ENCODE measurements around the gene NPPC.

The NPPC gene

GRCh38 chr2:231908584-231908983 is 17.6 kb downstream of the NPPC start:
- H3K27me3 ChIP-seq (replicated peaks) = peaks cover 2% of the 10 kb centered on the region
- TF ChIP-seq, protein P1, sequence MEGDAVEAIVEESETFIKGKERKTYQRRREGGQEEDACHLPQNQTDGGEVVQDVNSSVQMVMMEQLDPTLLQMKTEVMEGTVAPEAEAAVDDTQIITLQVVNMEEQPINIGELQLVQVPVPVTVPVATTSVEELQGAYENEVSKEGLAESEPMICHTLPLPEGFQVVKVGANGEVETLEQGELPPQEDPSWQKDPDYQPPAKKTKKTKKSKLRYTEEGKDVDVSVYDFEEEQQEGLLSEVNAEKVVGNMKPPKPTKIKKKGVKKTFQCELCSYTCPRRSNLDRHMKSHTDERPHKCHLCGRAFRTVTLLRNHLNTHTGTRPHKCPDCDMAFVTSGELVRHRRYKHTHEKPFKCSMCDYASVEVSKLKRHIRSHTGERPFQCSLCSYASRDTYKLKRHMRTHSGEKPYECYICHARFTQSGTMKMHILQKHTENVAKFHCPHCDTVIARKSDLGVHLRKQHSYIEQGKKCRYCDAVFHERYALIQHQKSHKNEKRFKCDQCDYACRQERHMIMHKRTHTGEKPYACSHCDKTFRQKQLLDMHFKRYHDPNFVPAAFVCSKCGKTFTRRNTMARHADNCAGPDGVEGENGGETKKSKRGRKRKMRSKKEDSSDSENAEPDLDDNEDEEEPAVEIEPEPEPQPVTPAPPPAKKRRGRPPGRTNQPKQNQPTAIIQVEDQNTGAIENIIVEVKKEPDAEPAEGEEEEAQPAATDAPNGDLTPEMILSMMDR (IDR thresholded peaks at IDR 0.05; ENCODE audit: low read depth, low read length, missing control alignments) = no peak
- H3K27ac ChIP-seq = no peak overlapping the region
- H3K4me3 ChIP-seq (ENCODE audit: low read depth, low read length) = no peak overlapping the region
- H3K36me3 ChIP-seq (replicated peaks) = no peaks in the 10 kb centered on the region
- in situ Hi-C loops (cut with HindIII; ENCODE audit: low pct_ligation_motif_present, low sequenced_read_pairs) = no loop called here
- no peak for DNase-seq

- no peak overlapping the region for H3K4me3 ChIP-seq (ENCODE audit: low read depth, low read length)
- peaks cover 2% of the 10 kb centered on the region for H3K27me3 ChIP-seq (replicated peaks)
- TF ChIP-seq, protein P1 (IDR thresholded peaks at IDR 0.05; ENCODE audit: low read depth, low read length, missing control alignments) = no peak
- in situ Hi-C loops (cut with HindIII; ENCODE audit: low pct_ligation_motif_present, low sequenced_read_pairs) = no loop called here
- no peaks in the 10 kb centered on the region for H3K36me3 ChIP-seq (replicated peaks)
- no peak for DNase-seq
- H3K27ac ChIP-seq = no peak overlapping the region
These were observed 18.4 kb downstream of the NPPC start for GRCh38 chr2:231907765-231908164.

DNA sequence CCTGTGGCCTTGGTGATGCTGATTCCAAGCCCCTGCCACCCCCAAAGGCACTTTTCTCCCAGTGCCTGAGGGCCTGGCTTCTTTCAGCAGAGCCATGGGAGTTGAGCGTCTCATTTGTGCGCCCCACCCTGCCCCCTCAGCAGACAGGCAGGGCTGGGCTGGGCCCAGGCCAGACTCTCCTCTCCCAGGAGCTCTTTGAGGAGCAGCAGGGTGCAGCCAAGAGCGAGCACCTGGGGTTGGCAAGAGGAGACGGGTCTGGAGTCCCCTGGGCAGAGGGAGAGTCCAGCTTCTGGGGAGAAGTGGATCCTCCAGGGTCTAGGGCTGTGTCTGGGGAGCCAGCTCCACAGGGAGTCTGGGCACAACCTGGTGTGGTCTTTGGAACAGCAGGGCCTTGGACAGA is 21.2 kb downstream of the NPPC start:
- TF ChIP-seq, protein P1 (IDR thresholded peaks at IDR 0.05; ENCODE audit: low read depth, low read length, missing control alignments) = no peak
- in situ Hi-C loops (cut with HindIII; ENCODE audit: low pct_ligation_motif_present, low sequenced_read_pairs) = no loop called here
- H3K27me3 ChIP-seq (replicated peaks) = no peaks in the 10 kb centered on the region
- H3K27ac ChIP-seq = no peak overlapping the region
- no peak for DNase-seq
- no peaks in the 10 kb centered on the region for H3K36me3 ChIP-seq (replicated peaks)
- H3K4me3 ChIP-seq (ENCODE audit: low read depth, low read length) = no peak overlapping the region

DNA sequence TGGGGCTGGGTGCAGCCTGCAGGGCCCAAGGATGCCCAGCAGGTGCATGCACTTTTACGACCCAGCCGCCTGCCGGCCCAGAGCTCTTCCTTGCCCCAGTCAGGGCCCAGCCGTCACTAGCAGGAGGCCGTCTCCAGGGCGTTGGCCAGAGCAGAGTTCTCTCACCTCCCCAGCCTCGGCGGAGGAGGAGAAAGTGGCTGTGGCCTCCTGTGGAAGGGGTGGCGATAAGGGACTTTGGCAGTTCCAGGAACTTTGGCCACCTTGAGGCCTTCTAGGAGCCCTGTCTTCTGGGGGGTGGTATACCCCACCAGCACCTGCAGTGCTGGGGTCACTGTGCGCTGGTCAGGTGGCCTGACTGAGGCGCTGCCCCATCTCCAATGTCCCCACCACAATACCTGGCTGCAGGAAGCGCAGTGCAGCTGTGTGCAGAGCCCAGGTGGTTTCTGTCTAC is 22.0 kb downstream of the NPPC start:
- H3K4me3 ChIP-seq (ENCODE audit: low read depth, low read length) = no peak overlapping the region
- H3K27ac ChIP-seq = no peak overlapping the region
- TF ChIP-seq, protein P1 (IDR thresholded peaks at IDR 0.05; ENCODE audit: low read depth, low read length, missing control alignments) = no peak
- no peaks in the 10 kb centered on the region for H3K36me3 ChIP-seq (replicated peaks)
- no peak for DNase-seq
- no peaks in the 10 kb centered on the region for H3K27me3 ChIP-seq (replicated peaks)
- in situ Hi-C loops (cut with HindIII; ENCODE audit: low pct_ligation_motif_present, low sequenced_read_pairs) = no loop called here

GRCh38 chr2:231902598-231902997 is 23.6 kb downstream of the NPPC start:
- TF ChIP-seq, protein P1 (IDR thresholded peaks at IDR 0.05; ENCODE audit: low read depth, low read length, missing control alignments) = no peak
- in situ Hi-C loops (cut with HindIII; ENCODE audit: low pct_ligation_motif_present, low sequenced_read_pairs) = no loop called here
- H3K36me3 ChIP-seq (replicated peaks) = no peaks in the 10 kb centered on the region
- H3K27me3 ChIP-seq (replicated peaks) = no peaks in the 10 kb centered on the region
- no peak overlapping the region for H3K27ac ChIP-seq
- DNase-seq = no peak
- no peak overlapping the region for H3K4me3 ChIP-seq (ENCODE audit: low read depth, low read length)

- H3K27ac ChIP-seq = no peak overlapping the region
- DNase-seq = no peak
- H3K36me3 ChIP-seq (replicated peaks) = no peaks in the 10 kb centered on the region
- in situ Hi-C loops (cut with HindIII; ENCODE audit: low pct_ligation_motif_present, low sequenced_read_pairs) = no loop called here
- TF ChIP-seq, protein P1 (IDR thresholded peaks at IDR 0.05; ENCODE audit: low read depth, low read length, missing control alignments) = no peak
- H3K4me3 ChIP-seq (ENCODE audit: low read depth, low read length) = no peak overlapping the region
- no peaks in the 10 kb centered on the region for H3K27me3 ChIP-seq (replicated peaks)
These were observed 25.2 kb downstream of the NPPC start for GRCh38 chr2:231900972-231901371.
